T-helper 17 cell (primary cell): ENCODE results near the gene ADD1. TPM values are rescaled to one million over a fixed set of nuclear protein-coding genes. Genes with fewer than 3 reads are reported as not detected.
"Not testable (repeated sequence)": the region's sequence is repeated elsewhere in the genome, so short reads cannot be mapped to it uniquely, and the experiment has no call there.

Experiments used
- ATAC-seq: fragments of 150-1000 bp; cut with Tn5 transposase; 2 replicates; pipeline ENCODE4 v1.10.0; 2021; ENCODE audit warnings: mild to moderate bottlenecking, moderate library complexity
- DNase-seq, 3 donors: peaks; one replicate each; pipeline versions ENCODE4 v3.0.0 to v3.0.0-alpha.2; 2020 to 2021
- H3K9me3 ChIP-seq: one replicate; pipeline ENCODE4 v1.7.0; 2013; ENCODE audit warnings: low read length, mild to moderate bottlenecking; ENCODE audit not compliant: control insufficient read depth, poor library complexity, severe bottlenecking
- H3K27ac Mint-ChIP-seq: one replicate; pipeline ENCODE4 v1.8.0; 2022; ENCODE audit warnings: mild to moderate bottlenecking, moderate library complexity, mixed read lengths
- H3K27me3 Mint-ChIP-seq: one replicate; pipeline ENCODE4 v1.8.0; 2022; ENCODE audit warnings: mixed read lengths
- H3K36me3 Mint-ChIP-seq: one replicate; pipeline ENCODE4 v1.8.0; 2022; ENCODE audit warnings: low read depth, mixed read lengths
- H3K4me1 Mint-ChIP-seq: one replicate; pipeline ENCODE4 v1.8.0; 2022; ENCODE audit warnings: mild to moderate bottlenecking, mixed read lengths
- H3K4me3 Mint-ChIP-seq: one replicate; pipeline ENCODE4 v1.8.0; 2022; ENCODE audit warnings: mild to moderate bottlenecking, moderate library complexity, mixed read lengths
- total RNA-seq, 4 donors: library from RNA in 2 of 4; stranded (reverse) in 2 of 4; gene quantifications; one replicate each; pipeline ENCODE4 v1.2.3 and lab custom pipeline; 2022 to 2026

The ADD1 gene
- total RNA-seq, 2 donors from 2014 or later, result 211 to 228 TPM

GRCh38 chr4:2942532-2943363 is 99.1 kb downstream of the ADD1 start:
- peaks cover 12% of the 10 kb centered on the region for H3K36me3 Mint-ChIP-seq
- ATAC-seq, result peak; percentile 35
- no peaks in the 10 kb centered on the region for H3K27me3 Mint-ChIP-seq
- H3K4me3 Mint-ChIP-seq, result peak overlapping the region; percentile 63
- H3K4me1 Mint-ChIP-seq, result peaks cover 12% of the 10 kb centered on the region
- DNase-seq, result no peak
- H3K9me3 ChIP-seq, result no peaks in the 10 kb centered on the region
- peak overlapping the region; percentile 92 for H3K27ac Mint-ChIP-seq

- no peaks in the 10 kb centered on the region for H3K9me3 ChIP-seq
- Mint-ChIP-seq H3K27ac (peak overlapping the region; percentile 92), H3K4me1 (peaks cover 12% of the 10 kb centered on the region), H3K4me3 (no peak overlapping the region), H3K27me3 (no peaks in the 10 kb centered on the region), H3K36me3 (peaks cover 14% of the 10 kb centered on the region)
- DNase-seq (no peak), ATAC-seq (peak; percentile 8)
Measured at GRCh38 chr4:2943364-2944090, 99.9 kb downstream of the ADD1 start.

GRCh38 chr4:2944091-2944482 is 100.4 kb downstream of the ADD1 start:
- no peaks in the 10 kb centered on the region for H3K9me3 ChIP-seq
- H3K36me3 Mint-ChIP-seq, result peaks cover 14% of the 10 kb centered on the region
- H3K27me3 Mint-ChIP-seq, result no peaks in the 10 kb centered on the region
- H3K4me1 Mint-ChIP-seq, result peaks cover 12% of the 10 kb centered on the region
- peak overlapping the region; percentile 92 for H3K27ac Mint-ChIP-seq
- DNase-seq (no peak), ATAC-seq (no peak)
- H3K4me3 Mint-ChIP-seq, result no peak overlapping the region

- H3K9me3 ChIP-seq, result no peaks in the 10 kb centered on the region
- DNase-seq (no peak), ATAC-seq (no peak)
- Mint-ChIP-seq H3K27me3 (no peaks in the 10 kb centered on the region), H3K4me1 (peaks cover 11% of the 10 kb centered on the region), H3K36me3 (peaks cover 12% of the 10 kb centered on the region), H3K4me3 (no peak overlapping the region), H3K27ac (no peak overlapping the region)
Measured at GRCh38 chr4:2944586-2945526, 101.2 kb downstream of the ADD1 start.

- not testable (repeated sequence) for DNase-seq, H3K9me3 ChIP-seq, ATAC-seq, H3K27me3 Mint-ChIP-seq, H3K4me3 Mint-ChIP-seq, H3K27ac Mint-ChIP-seq
- H3K4me1 Mint-ChIP-seq, result peaks cover 14% of the 10 kb centered on the region
- peaks cover 17% of the 10 kb centered on the region for H3K36me3 Mint-ChIP-seq
Measured at GRCh38 chr4:2945619-2946604, 102.3 kb downstream of the ADD1 start.

GRCh38 chr4:2946812-2947600 is 103.4 kb downstream of the ADD1 start:
- H3K4me1 Mint-ChIP-seq, result peaks cover 14% of the 10 kb centered on the region
- H3K36me3 Mint-ChIP-seq, result peaks cover 21% of the 10 kb centered on the region
- H3K27me3 Mint-ChIP-seq, result no peaks in the 10 kb centered on the region
- DNase-seq, result no peak
- no peak overlapping the region for H3K4me3 Mint-ChIP-seq
- no peaks in the 10 kb centered on the region for H3K9me3 ChIP-seq
- H3K27ac Mint-ChIP-seq, result no peak overlapping the region
- ATAC-seq, result no peak

GRCh38 chr4:2947926-2948325 is 104.3 kb downstream of the ADD1 start:
- peaks cover 8% of the 10 kb centered on the region for H3K4me1 Mint-ChIP-seq
- no peaks in the 10 kb centered on the region for H3K9me3 ChIP-seq
- no peak overlapping the region for H3K27ac Mint-ChIP-seq
- no peak for ATAC-seq
- H3K4me3 Mint-ChIP-seq, result no peak overlapping the region
- H3K36me3 Mint-ChIP-seq, result peaks cover 20% of the 10 kb centered on the region
- DNase-seq, result no peak
- H3K27me3 Mint-ChIP-seq, result no peaks in the 10 kb centered on the region

- DNase-seq (no peak), ATAC-seq (no peak)
- Mint-ChIP-seq H3K27ac (no peak overlapping the region), H3K36me3 (peaks cover 18% of the 10 kb centered on the region), H3K4me3 (no peak overlapping the region), H3K27me3 (no peaks in the 10 kb centered on the region), H3K4me1 (peaks cover 6% of the 10 kb centered on the region)
- no peaks in the 10 kb centered on the region for H3K9me3 ChIP-seq
Measured at GRCh38 chr4:2948895-2949781, 105.5 kb downstream of the ADD1 start.

GRCh38 chr4:2949782-2950125 is 106.1 kb downstream of the ADD1 start:
- Mint-ChIP-seq H3K36me3 (peaks cover 18% of the 10 kb centered on the region), H3K27ac (peak overlapping the region; percentile 72), H3K4me1 (peaks cover 11% of the 10 kb centered on the region), H3K27me3 (no peaks in the 10 kb centered on the region), H3K4me3 (no peak overlapping the region)
- ATAC-seq (no peak), DNase-seq (no peak)
- no peaks in the 10 kb centered on the region for H3K9me3 ChIP-seq

- H3K27ac Mint-ChIP-seq, result peak overlapping the region; percentile 72
- no peaks in the 10 kb centered on the region for H3K27me3 Mint-ChIP-seq
- ATAC-seq, result no peak
- DNase-seq, result no peak
- H3K4me1 Mint-ChIP-seq, result peaks cover 13% of the 10 kb centered on the region
- H3K4me3 Mint-ChIP-seq, result no peak overlapping the region
- H3K9me3 ChIP-seq, result no peaks in the 10 kb centered on the region
- peaks cover 17% of the 10 kb centered on the region for H3K36me3 Mint-ChIP-seq
Measured at GRCh38 chr4:2950221-2950989, 106.8 kb downstream of the ADD1 start.
